Smooth muscle cell (in vitro differentiated cells): ENCODE measurements around the gene APOBEC2. TPM values are rescaled to one million over a fixed set of nuclear protein-coding genes. Genes with fewer than 3 reads are reported as not detected.

Experiments used
- DNase-seq: peaks from one replicate; lab custom pipeline; 2025; ENCODE audit not compliant: unreplicated experiment; lab: John Stamatoyannopoulos, UW
- H2AFZ ChIP-seq: fragments of 200-600 bp; sonication (generic); 2 replicates; pipeline ENCODE4 v1.6.0; 2016; ENCODE audit warnings: antibody characterized with exemption, low read depth, mild to moderate bottlenecking
- H3F3A ChIP-seq: fragments of 200-600 bp; sonication (generic); 2 replicates; pipeline ENCODE4 v1.6.0; 2017; ENCODE audit warnings: antibody characterized with exemption, low read depth
- H3K27ac ChIP-seq: fragments of 200-600 bp; sonication (generic); 2 replicates; pipeline ENCODE4 v1.5.1; 2016; ENCODE audit warnings: low read depth, mild to moderate bottlenecking
- H3K27me3 ChIP-seq: fragments of 200-600 bp; sonication (generic); 2 replicates; pipeline ENCODE4 v1.6.1; 2016; ENCODE audit warnings: low read depth, mild to moderate bottlenecking
- H3K36me3 ChIP-seq: fragments of 200-600 bp; sonication (generic); 2 replicates; pipeline ENCODE4 v1.5.1; 2016; ENCODE audit warnings: low read depth
- H3K4me1 ChIP-seq: fragments of 200-600 bp; sonication (generic); 2 replicates; pipeline ENCODE4 v1.5.1; 2016; ENCODE audit warnings: low read depth
- H3K4me2 ChIP-seq: fragments of 200-600 bp; sonication (generic); 2 replicates; pipeline ENCODE4 v1.6.0; 2016; ENCODE audit warnings: mild to moderate bottlenecking
- H3K4me3 ChIP-seq: fragments of 200-600 bp; sonication (generic); 2 replicates; pipeline ENCODE4 v1.5.1; 2016; ENCODE audit warnings: mild to moderate bottlenecking
- H3K79me2 ChIP-seq: fragments of 200-600 bp; sonication (generic); 2 replicates; pipeline ENCODE4 v1.6.0; 2016; ENCODE audit warnings: low read depth, mild to moderate bottlenecking
- H3K9ac ChIP-seq: fragments of 200-600 bp; sonication (generic); 2 replicates; pipeline ENCODE4 v1.6.0; 2016; ENCODE audit warnings: low read depth
- H3K9me3 ChIP-seq: fragments of 200-600 bp; sonication (generic); replicated peaks from 2 replicates; pipeline ENCODE4 v1.5.1; 2016; ENCODE audit warnings: low read depth
- H4K20me1 ChIP-seq: fragments of 200-600 bp; sonication (generic); 2 replicates; pipeline ENCODE4 v1.6.0; 2016; ENCODE audit warnings: low read depth
- WGBS: methylation state at CpG from one replicate; pipeline ENCODE4 v1.1.7; 2016; ENCODE audit warnings: low lambda C conversion rate; 5-methylcytosine and 5-hydroxymethylcytosine counted together
- polyA plus RNA-seq: library from polyadenylated mRNA; unstranded; fragments of >200 nt; fragmentation: Nextera tagmentation; extraction: Ambion mirVana; gene quantifications from 2 replicates; pipeline ENCODE4 v1.2.1, GENCODE V29; 2016
- total RNA-seq: library from RNA; depleted of rRNA; stranded (reverse); fragments of >200 nt; gene quantifications from 2 replicates; pipeline ENCODE4 v1.2.3, GENCODE V29; 2014
- TF ChIP-seq, protein P1 (sequence below): fragments of 200-600 bp; sonication (generic); IDR thresholded peaks from 2 replicates; pipeline ENCODE4 v1.5.1; 2017; ENCODE audit warnings: borderline replicate concordance, mild to moderate bottlenecking, antibody characterized with exemption; ENCODE audit not compliant: insufficient read depth, poor library complexity, severe bottlenecking

Gene APOBEC2
- total and polyA plus RNA-seq, 2 experiments from 2014 or later = 1.2 TPM; not detected in 1

DNA sequence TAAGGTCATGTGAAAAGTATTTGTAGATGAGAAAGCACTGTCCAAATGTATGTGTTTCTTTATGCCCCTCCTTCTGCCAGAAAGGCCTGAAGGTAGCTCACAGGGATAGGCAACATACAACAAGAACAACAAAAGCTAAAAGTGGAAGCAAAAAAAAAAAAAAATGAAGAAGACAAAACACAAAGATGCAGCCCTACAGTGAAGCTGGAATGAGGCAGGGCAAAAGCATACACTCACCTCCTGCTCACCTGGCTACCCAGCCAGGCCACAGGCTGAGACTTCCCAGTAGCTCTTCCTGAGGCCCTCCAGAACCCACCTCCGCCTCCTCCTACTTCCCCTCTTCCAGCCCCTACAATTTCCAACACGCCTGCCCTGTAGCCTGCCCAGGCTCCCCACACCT, 16.4 kb upstream of the APOBEC2 start:
- Histone ChIP-seq H3F3A (no peaks in the 10 kb centered on the region), H2AFZ (no peak overlapping the region), H3K9ac (no peak overlapping the region), H3K9me3 (no peaks in the 10 kb centered on the region), H3K27me3 (no peaks in the 10 kb centered on the region), H3K4me3 (no peak overlapping the region), H4K20me1 (no peaks in the 10 kb centered on the region), H3K36me3 (no peaks in the 10 kb centered on the region), H3K4me1 (no peaks in the 10 kb centered on the region), H3K79me2 (no peaks in the 10 kb centered on the region), H3K4me2 (no peak overlapping the region), H3K27ac (peak overlapping the region; percentile 4)
- WGBS = 90% methylated on average over 2 of the region's 2 CpGs
- TF ChIP-seq, protein P1, sequence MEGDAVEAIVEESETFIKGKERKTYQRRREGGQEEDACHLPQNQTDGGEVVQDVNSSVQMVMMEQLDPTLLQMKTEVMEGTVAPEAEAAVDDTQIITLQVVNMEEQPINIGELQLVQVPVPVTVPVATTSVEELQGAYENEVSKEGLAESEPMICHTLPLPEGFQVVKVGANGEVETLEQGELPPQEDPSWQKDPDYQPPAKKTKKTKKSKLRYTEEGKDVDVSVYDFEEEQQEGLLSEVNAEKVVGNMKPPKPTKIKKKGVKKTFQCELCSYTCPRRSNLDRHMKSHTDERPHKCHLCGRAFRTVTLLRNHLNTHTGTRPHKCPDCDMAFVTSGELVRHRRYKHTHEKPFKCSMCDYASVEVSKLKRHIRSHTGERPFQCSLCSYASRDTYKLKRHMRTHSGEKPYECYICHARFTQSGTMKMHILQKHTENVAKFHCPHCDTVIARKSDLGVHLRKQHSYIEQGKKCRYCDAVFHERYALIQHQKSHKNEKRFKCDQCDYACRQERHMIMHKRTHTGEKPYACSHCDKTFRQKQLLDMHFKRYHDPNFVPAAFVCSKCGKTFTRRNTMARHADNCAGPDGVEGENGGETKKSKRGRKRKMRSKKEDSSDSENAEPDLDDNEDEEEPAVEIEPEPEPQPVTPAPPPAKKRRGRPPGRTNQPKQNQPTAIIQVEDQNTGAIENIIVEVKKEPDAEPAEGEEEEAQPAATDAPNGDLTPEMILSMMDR = no peak
- DNase-seq = no peak

GRCh38 chr6:41037107-41037900, 15.7 kb upstream of the APOBEC2 start:
- H4K20me1 ChIP-seq = no peaks in the 10 kb centered on the region
- no peaks in the 10 kb centered on the region for H3K36me3 ChIP-seq
- peak overlapping the region; percentile 4 for H3K27ac ChIP-seq
- H3K9me3 ChIP-seq = no peaks in the 10 kb centered on the region
- TF ChIP-seq, protein P1 = no peak
- H2AFZ ChIP-seq = no peak overlapping the region
- DNase-seq = no peak
- H3K4me1 ChIP-seq = no peaks in the 10 kb centered on the region
- peak overlapping the region; percentile 14 for H3K4me3 ChIP-seq
- no peaks in the 10 kb centered on the region for H3K79me2 ChIP-seq
- no peak overlapping the region for H3K9ac ChIP-seq
- H3K4me2 ChIP-seq = no peak overlapping the region
- H3K27me3 ChIP-seq = no peaks in the 10 kb centered on the region
- 83% methylated on average over 13 of the region's 13 CpGs for WGBS
- no peaks in the 10 kb centered on the region for H3F3A ChIP-seq

- 100% methylated on average over 3 of the region's 3 CpGs for WGBS
- Histone ChIP-seq H3K9ac (no peak overlapping the region), H3K4me2 (no peak overlapping the region)
Measured at GRCh38 chr6:41038205-41038604, 14.8 kb upstream of the APOBEC2 start.

More at GRCh38 chr6:41038205-41038604, 14.8 kb upstream of the APOBEC2 start:
- no peaks in the 10 kb centered on the region for H3K9me3 ChIP-seq
- no peak overlapping the region for H3K27ac ChIP-seq
- DNase-seq = no peak
- no peaks in the 10 kb centered on the region for H4K20me1 ChIP-seq
- TF ChIP-seq, protein P1 = no peak
- H3F3A ChIP-seq = no peaks in the 10 kb centered on the region
- H3K4me3 ChIP-seq = peak overlapping the region; percentile 14
- H3K27me3 ChIP-seq = no peaks in the 10 kb centered on the region
- H2AFZ ChIP-seq = no peak overlapping the region
- H3K79me2 ChIP-seq = no peaks in the 10 kb centered on the region
- no peaks in the 10 kb centered on the region for H3K4me1 ChIP-seq
- H3K36me3 ChIP-seq = no peaks in the 10 kb centered on the region
